Transverse colon (tissue), 3 donors: Measurements from ENCODE around the gene CSRP1.

Experiments used
- EP300 ChIP-seq: sonication (generic); formaldehyde crosslinking; IDR thresholded peaks from one replicate; pipeline ENCODE4 v1.6.1; 2017; ENCODE audit warnings: antibody characterized with exemption, low read depth
- POLR2A ChIP-seq: fragments of 450-650 bp; IDR thresholded peaks from one replicate; pipeline ENCODE4 v1.6.1; 2016; ENCODE audit warnings: antibody characterized with exemption, mild to moderate bottlenecking, moderate library complexity
- TF ChIP-seq, protein P1 (sequence below), 5 experiments: fragments of 200-600 bp in 3 of 5; fragments of 450-650 bp in 2 of 5; sonication (generic) in 3 of 5; IDR thresholded peaks; 1 replicate in 2 of 5; 2 replicates in 3 of 5; pipeline ENCODE4 v1.5.1; 2016 to 2017; ENCODE audit warnings: antibody characterized with exemption in 5 of 5, inconsistent platforms in 3 of 5, mild to moderate bottlenecking in 2 of 5, moderate library complexity in 1 of 5

DNA sequence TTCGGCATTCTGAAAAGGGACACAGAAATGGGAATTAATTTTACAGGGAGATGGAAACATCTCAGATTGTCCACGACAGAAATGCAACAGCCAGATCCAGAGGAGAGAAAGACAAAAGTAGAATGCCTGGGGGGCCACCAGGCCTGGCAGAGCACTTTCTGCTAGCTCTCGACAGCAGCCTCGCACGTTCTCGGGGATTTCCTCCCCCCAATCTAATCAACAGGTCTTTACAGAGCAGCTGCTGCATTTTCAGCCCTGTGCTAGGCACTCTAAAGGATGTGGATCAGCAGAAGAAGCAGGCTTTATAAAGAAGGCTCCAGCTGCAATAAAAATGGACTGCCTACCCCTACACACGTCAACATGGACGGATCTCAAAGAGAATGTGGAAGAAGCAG is 10.6 kb downstream of the CSRP1 start:
- TF ChIP-seq, protein P1, sequence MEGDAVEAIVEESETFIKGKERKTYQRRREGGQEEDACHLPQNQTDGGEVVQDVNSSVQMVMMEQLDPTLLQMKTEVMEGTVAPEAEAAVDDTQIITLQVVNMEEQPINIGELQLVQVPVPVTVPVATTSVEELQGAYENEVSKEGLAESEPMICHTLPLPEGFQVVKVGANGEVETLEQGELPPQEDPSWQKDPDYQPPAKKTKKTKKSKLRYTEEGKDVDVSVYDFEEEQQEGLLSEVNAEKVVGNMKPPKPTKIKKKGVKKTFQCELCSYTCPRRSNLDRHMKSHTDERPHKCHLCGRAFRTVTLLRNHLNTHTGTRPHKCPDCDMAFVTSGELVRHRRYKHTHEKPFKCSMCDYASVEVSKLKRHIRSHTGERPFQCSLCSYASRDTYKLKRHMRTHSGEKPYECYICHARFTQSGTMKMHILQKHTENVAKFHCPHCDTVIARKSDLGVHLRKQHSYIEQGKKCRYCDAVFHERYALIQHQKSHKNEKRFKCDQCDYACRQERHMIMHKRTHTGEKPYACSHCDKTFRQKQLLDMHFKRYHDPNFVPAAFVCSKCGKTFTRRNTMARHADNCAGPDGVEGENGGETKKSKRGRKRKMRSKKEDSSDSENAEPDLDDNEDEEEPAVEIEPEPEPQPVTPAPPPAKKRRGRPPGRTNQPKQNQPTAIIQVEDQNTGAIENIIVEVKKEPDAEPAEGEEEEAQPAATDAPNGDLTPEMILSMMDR (IDR thresholded peaks at IDR 0.05) = no peak
- TF ChIP-seq EP300 (no peak), POLR2A (no peak)
